Right lobe of liver (tissue), 6 donors: ENCODE results near the gene C6. TPM values are rescaled to one million over a fixed set of nuclear protein-coding genes. Genes with fewer than 3 reads are reported as not detected.

Experiments
- ATAC-seq, 4 donors: fragments of 200-7000 bp; cut with Tn5 transposase; one replicate each; pipeline ENCODE4 v1.9.1; 2020; ENCODE audit warnings: mild to moderate bottlenecking in 4 of 4, moderate library complexity in 4 of 4
- DNase-seq, 3 donors: peaks; one replicate each; pipeline ENCODE4 v3.0.0-alpha.2; 2020
- H3K27ac ChIP-seq, 3 donors: fragments of 200-600 bp; one replicate each; pipeline ENCODE4 v1.8.0; 2022
- H3K27me3 ChIP-seq, 2 donors: fragments of 200-600 bp; one replicate each; pipeline ENCODE4 v1.8.0; 2022
- H3K36me3 ChIP-seq, 4 donors: fragments of 200-600 bp; sonication (generic) in 1 of 4; one replicate each; pipeline versions ENCODE4 v1.5.1 to v1.8.0; 2017 to 2022; ENCODE audit warnings: control low read depth in 1 of 4
- H3K4me1 ChIP-seq, 4 donors: fragments of 200-600 bp; sonication (generic) in 1 of 4; one replicate each; pipeline versions ENCODE4 v1.5.1 to v1.8.0; 2017 to 2022; ENCODE audit warnings: control low read depth in 1 of 4
- H3K4me3 ChIP-seq, 3 donors: fragments of 200-600 bp; one replicate each; pipeline ENCODE4 v1.8.0; 2022
- H3K9me3 ChIP-seq, 4 donors: fragments of 200-600 bp; sonication (generic) in 1 of 4; one replicate each; pipeline versions ENCODE4 v1.5.1 to v1.8.0; 2017 to 2022; ENCODE audit warnings: control low read depth in 1 of 4
- POLR2A ChIP-seq: fragments of 450-650 bp; IDR thresholded peaks from one replicate; pipeline ENCODE4 v1.6.1; 2017; ENCODE audit warnings: antibody characterized with exemption, mild to moderate bottlenecking
- WGBS: methylation state at CpG from one replicate; pipeline ENCODE4 v1.1.6; 2018; ENCODE audit warnings: low coverage, low lambda C conversion rate; ENCODE audit not compliant: insufficient coverage; ENCODE audit errors: missing lambda C conversion rate; 5-methylcytosine and 5-hydroxymethylcytosine counted together
- intact Hi-C, 2 donors: fragments of 100-400 bp; cut with DNase I; formaldehyde crosslinking; loops; one replicate each; pipeline versions ENCODE4 v1.11.2 to v1.14.1; 2022
- total RNA-seq, 6 experiments: library from RNA; depleted of rRNA in 2 of 6; stranded (reverse); fragments of >200 nt in 2 of 6; fragmentation: NEBNext Ultra II Directional in 3 of 6; extraction: Animal tissue kit (Norgen Biotek cat#: 25700) in 3 of 6; gene quantifications; one replicate each; pipeline versions ENCODE4 v1.1.0 to v1.2.4, GENCODE V29; 2016 to 2023
- TF ChIP-seq, protein P1 (sequence below), 4 donors: fragments of 200-600 bp in 3 of 4; fragments of 450-650 bp in 1 of 4; IDR thresholded peaks; one replicate each; pipeline versions ENCODE4 v1.5.1 to v1.8.0; 2016 to 2022; ENCODE audit warnings: antibody characterized with exemption in 4 of 4, mild to moderate bottlenecking in 2 of 4
- donor health status: DM: no; HTN: yes; CAD: no.
- donor health status: DM: no; HTN: no; CAD: no.
- donor health status: DM: no; HTN: no; CAD: no.
- donor health status: DM: no; HTN: yes; CAD: no.
- donor health status: DM: no; HTN: yes; CAD: no.

C6 gene
- total RNA-seq, 6 experiments from 2014 or later: 284 to 753 (median 402) TPM

DNA sequence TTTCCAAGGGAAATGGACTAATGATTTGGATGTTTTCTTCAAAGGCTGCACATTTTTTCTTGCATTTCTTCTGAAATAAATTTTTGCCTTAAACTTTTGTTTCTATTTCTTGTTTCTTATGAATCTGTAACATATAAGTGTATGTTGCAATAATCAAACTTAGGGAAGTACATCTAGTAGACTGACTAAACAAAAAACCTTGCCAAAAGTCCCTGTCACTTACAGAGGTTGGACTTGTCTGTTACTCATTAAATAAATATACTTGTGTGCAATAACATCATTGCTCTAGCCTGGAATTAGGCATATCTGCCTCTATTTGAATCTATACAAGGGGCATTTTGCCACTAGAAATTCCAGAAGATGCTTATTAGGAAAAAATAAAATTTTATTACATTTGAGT lies 56.6 kb downstream of the C6 start:
- peaks cover 0 to 28% (median 11%) of the 10 kb centered on the region in 4 donors for H3K4me1 ChIP-seq
- H3K27me3 ChIP-seq: no peaks in the 10 kb centered on the region
- no peak for DNase-seq
- peak overlapping the region in 2 of 3 donors; percentile 12 to 49 for H3K27ac ChIP-seq
- peaks cover 0 to 74% (median 42%) of the 10 kb centered on the region in 4 donors for H3K36me3 ChIP-seq
- intact Hi-C loops: no loop called here
- ATAC-seq: peak; percentile 91 to 96 (median 94)
- TF ChIP-seq POLR2A: no peak
- TF ChIP-seq, protein P1, sequence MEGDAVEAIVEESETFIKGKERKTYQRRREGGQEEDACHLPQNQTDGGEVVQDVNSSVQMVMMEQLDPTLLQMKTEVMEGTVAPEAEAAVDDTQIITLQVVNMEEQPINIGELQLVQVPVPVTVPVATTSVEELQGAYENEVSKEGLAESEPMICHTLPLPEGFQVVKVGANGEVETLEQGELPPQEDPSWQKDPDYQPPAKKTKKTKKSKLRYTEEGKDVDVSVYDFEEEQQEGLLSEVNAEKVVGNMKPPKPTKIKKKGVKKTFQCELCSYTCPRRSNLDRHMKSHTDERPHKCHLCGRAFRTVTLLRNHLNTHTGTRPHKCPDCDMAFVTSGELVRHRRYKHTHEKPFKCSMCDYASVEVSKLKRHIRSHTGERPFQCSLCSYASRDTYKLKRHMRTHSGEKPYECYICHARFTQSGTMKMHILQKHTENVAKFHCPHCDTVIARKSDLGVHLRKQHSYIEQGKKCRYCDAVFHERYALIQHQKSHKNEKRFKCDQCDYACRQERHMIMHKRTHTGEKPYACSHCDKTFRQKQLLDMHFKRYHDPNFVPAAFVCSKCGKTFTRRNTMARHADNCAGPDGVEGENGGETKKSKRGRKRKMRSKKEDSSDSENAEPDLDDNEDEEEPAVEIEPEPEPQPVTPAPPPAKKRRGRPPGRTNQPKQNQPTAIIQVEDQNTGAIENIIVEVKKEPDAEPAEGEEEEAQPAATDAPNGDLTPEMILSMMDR (IDR thresholded peaks at IDR 0.05): no peak
- no peaks in the 10 kb centered on the region for H3K9me3 ChIP-seq
- H3K4me3 ChIP-seq: no peak overlapping the region

DNA sequence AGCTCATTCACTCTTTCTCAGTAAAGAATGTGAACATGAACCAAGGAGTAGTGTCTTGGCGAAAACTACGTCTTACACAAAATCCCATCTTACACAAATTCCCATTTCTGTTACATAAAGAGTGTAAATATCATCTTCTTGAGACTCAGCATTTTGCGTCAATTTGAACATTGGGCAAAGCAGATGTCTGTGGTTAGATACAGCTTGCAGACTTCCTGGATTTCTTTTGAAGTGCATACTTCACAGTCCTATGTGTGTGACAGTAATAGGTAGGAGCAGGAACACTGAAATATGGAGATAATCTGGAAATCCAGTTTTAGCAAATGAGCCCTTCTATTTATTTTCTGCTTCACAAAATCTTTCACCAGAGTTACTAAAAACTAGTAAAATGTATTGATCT lies 58.8 kb downstream of the C6 start:
- TF ChIP-seq, protein P1 (IDR thresholded peaks at IDR 0.05): no peak
- TF ChIP-seq POLR2A: no peak
- Histone ChIP-seq H3K27me3 (no peaks in the 10 kb centered on the region), H3K4me3 (no peak overlapping the region), H3K4me1 (peaks cover 0 to 28% (median 11%) of the 10 kb centered on the region in 4 donors), H3K27ac (peak overlapping the region in 1 of 3 donors; percentile 9), H3K36me3 (peaks cover 0 to 79% (median 38%) of the 10 kb centered on the region in 4 donors), H3K9me3 (no peaks in the 10 kb centered on the region)
- intact Hi-C loops: no loop called here
- 72% methylated on average over 3 of the region's 3 CpGs for whole genome bisulfite sequencing
- no peak for ATAC-seq
- DNase-seq: no peak

DNA sequence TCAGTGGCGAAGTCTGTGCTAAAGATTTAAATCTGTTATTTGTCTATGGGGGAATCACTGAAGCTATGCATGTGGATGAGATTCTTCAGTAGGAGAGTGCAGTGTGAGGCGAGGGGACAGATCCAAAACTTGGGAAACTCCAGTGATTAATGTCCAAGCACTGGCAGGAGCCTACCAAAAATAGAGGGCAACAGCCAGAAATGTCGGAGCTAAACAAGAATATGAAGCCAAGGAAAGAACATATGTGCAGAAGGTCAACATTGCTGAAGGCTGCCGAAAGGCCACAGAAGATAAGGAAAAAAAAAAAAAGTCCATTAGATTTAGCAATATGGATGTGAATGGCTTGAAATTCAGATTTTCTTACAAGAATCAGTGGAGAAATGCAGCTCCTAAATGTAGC lies 61.8 kb downstream of the C6 start:
- no peak for TF ChIP-seq POLR2A
- TF ChIP-seq, protein P1 (IDR thresholded peaks at IDR 0.05): no peak
- Histone ChIP-seq H3K27me3 (no peaks in the 10 kb centered on the region), H3K4me3 (no peak overlapping the region), H3K9me3 (no peaks in the 10 kb centered on the region), H3K36me3 (peaks cover 0 to 87% (median 40%) of the 10 kb centered on the region in 4 donors), H3K4me1 (peaks cover 0 to 10% (median 3%) of the 10 kb centered on the region in 4 donors), H3K27ac (no peak overlapping the region)
- 75% methylated on average over 4 of the region's 4 CpGs for WGBS
- no peak for DNase-seq
- ATAC-seq: no peak
- intact Hi-C loops: no loop called here

DNA sequence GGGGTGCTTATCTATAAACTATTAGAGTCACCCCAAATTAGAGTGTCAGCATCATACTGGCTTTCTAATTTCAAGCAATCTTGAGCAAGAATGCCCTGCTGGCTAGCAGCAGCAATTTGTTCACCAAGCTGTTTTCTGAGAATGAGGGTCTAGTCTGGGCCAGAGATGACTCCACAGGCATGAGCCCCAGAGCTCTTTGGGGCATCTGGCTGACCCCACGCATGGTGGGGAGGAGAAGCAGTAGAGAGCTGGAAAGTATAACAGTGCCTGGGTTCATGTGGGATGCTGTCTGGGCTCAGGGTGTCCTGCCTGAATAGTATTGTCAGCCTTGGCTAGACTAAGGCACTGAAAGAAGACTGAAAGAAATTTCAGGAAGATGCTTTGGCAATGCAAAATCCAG lies 64.9 kb downstream of the C6 start:
- DNase-seq (no peak), ATAC-seq (peak in 2 of 4 donors; percentile 25 to 40)
- WGBS: no CpG with 5 or more reads among the region's 1 CpG

More for the DNA sequence above, 64.9 kb downstream of the C6 start:
- H3K9me3 ChIP-seq: no peaks in the 10 kb centered on the region
- no peak for TF ChIP-seq POLR2A
- TF ChIP-seq, protein P1 (IDR thresholded peaks at IDR 0.05): no peak
- H3K36me3 ChIP-seq: peaks cover 0 to 83% (median 34%) of the 10 kb centered on the region in 4 donors
- no peak overlapping the region for H3K27ac ChIP-seq
- no peak overlapping the region for H3K4me3 ChIP-seq
- no peaks in the 10 kb centered on the region for H3K4me1 ChIP-seq
- H3K27me3 ChIP-seq: no peaks in the 10 kb centered on the region
- intact Hi-C loops: no loop called here
